H9 (cell line): ENCODE results near the gene CIT. TPM values are rescaled to one million over a fixed set of nuclear protein-coding genes. Genes with fewer than 3 reads are reported as not detected.

ENCODE experiments used
- DNase-seq: peaks from one replicate; pipeline ENCODE4 v3.0.0-alpha.2; 2017
- H2AFZ ChIP-seq: one replicate; pipeline ENCODE4 v1.6.1; 2013; ENCODE audit warnings: mild to moderate bottlenecking, low read length, control low read depth, moderate library complexity
- H2AK5ac ChIP-seq: 2 replicates; pipeline ENCODE4 v1.6.1; 2013; ENCODE audit warnings: low read length, control low read depth, mixed read lengths; ENCODE audit not compliant: insufficient read length
- H2BK120ac ChIP-seq: one replicate; pipeline ENCODE4 v1.6.1; 2013; ENCODE audit warnings: low read depth, mild to moderate bottlenecking, low read length, control low read depth, inconsistent platforms; ENCODE audit not compliant: poor library complexity, severe bottlenecking
- H2BK12ac ChIP-seq: 2 replicates; pipeline ENCODE4 v1.6.1; 2013; ENCODE audit warnings: low read length, control low read depth, mixed read lengths, low read depth; ENCODE audit not compliant: insufficient read length
- H2BK15ac ChIP-seq: 2 replicates; pipeline ENCODE4 v1.6.1; 2013; ENCODE audit warnings: low read depth, low read length, control low read depth
- H2BK20ac ChIP-seq: one replicate; pipeline ENCODE4 v1.6.1; 2013; ENCODE audit warnings: low read depth, mild to moderate bottlenecking, low read length, control low read depth, inconsistent platforms; ENCODE audit not compliant: poor library complexity, severe bottlenecking
- H2BK5ac ChIP-seq: 2 replicates; pipeline ENCODE4 v1.6.1; 2013; ENCODE audit warnings: low read length, control low read depth, mixed read lengths; ENCODE audit not compliant: insufficient read length
- H3K14ac ChIP-seq: 2 replicates; pipeline ENCODE4 v1.6.1; 2013; ENCODE audit warnings: low read length, control low read depth; ENCODE audit not compliant: insufficient read depth
- H3K18ac ChIP-seq: 2 replicates; pipeline ENCODE4 v1.6.1; 2013; ENCODE audit warnings: low read depth, mild to moderate bottlenecking, mixed read lengths, low read length, control low read depth; ENCODE audit not compliant: insufficient read length
- H3K23ac ChIP-seq: 2 replicates; pipeline ENCODE4 v1.6.1; 2013; ENCODE audit warnings: low read length, control low read depth, mixed read lengths, low read depth; ENCODE audit not compliant: insufficient read length
- H3K23me2 ChIP-seq: 2 replicates; pipeline ENCODE4 v1.6.1; 2013; ENCODE audit warnings: low read depth, mild to moderate bottlenecking, mixed read lengths, low read length, control low read depth; ENCODE audit not compliant: insufficient read length, poor library complexity, severe bottlenecking
- H3K27ac ChIP-seq: 2 replicates; pipeline ENCODE4 v1.5.1; 2013; ENCODE audit warnings: low read length, control low read depth, mixed read lengths, low read depth; ENCODE audit not compliant: insufficient read length
- H3K27me3 ChIP-seq: 2 replicates; pipeline ENCODE4 v1.6.1; 2013; ENCODE audit warnings: low read length, control low read depth, inconsistent platforms; ENCODE audit not compliant: insufficient read depth
- H3K4ac ChIP-seq: 2 replicates; pipeline ENCODE4 v1.6.1; 2013; ENCODE audit warnings: low read depth, mild to moderate bottlenecking, control low read depth, inconsistent platforms, low read length, moderate library complexity
- H3K4me1 ChIP-seq: 2 replicates; pipeline ENCODE4 v1.6.1; 2013; ENCODE audit warnings: low read length, control low read depth, inconsistent platforms; ENCODE audit not compliant: insufficient read depth
- H3K4me2 ChIP-seq: 2 replicates; pipeline ENCODE4 v1.6.1; 2013; ENCODE audit warnings: low read length, control low read depth, mixed read lengths; ENCODE audit not compliant: insufficient read length, insufficient read depth
- H3K56ac ChIP-seq: 2 replicates; pipeline ENCODE4 v1.6.1; 2013; ENCODE audit warnings: low read depth, mild to moderate bottlenecking, mixed read lengths, low read length, control low read depth; ENCODE audit not compliant: insufficient read length
- H3K79me1 ChIP-seq: 2 replicates; pipeline ENCODE4 v1.6.1; 2013; ENCODE audit warnings: low read depth, mild to moderate bottlenecking, moderate library complexity, low read length, control low read depth, inconsistent platforms; ENCODE audit not compliant: insufficient read depth, poor library complexity, severe bottlenecking
- H3K79me2 ChIP-seq: 2 replicates; pipeline ENCODE4 v1.6.1; 2013; ENCODE audit warnings: low read length, control low read depth, inconsistent platforms; ENCODE audit not compliant: insufficient read depth
- H3K9ac ChIP-seq: 2 replicates; pipeline ENCODE4 v1.6.1; 2013; ENCODE audit warnings: low read length, control low read depth, mixed read lengths; ENCODE audit not compliant: insufficient read length; ENCODE audit errors: extremely low read depth
- H3K9me3 ChIP-seq: one replicate; pipeline ENCODE4 v1.6.1; 2013; ENCODE audit warnings: low read depth, low read length, inconsistent platforms; ENCODE audit not compliant: control insufficient read depth
- H3T11ph ChIP-seq: one replicate; pipeline ENCODE4 v1.6.1; 2013; ENCODE audit warnings: mild to moderate bottlenecking, low read length, control low read depth, inconsistent platforms
- H4K20me1 ChIP-seq: one replicate; pipeline ENCODE4 v1.6.1; 2013; ENCODE audit not compliant: control insufficient read depth, insufficient read length, insufficient read depth
- H4K5ac ChIP-seq: 2 replicates; pipeline ENCODE4 v1.6.1; 2013; ENCODE audit warnings: low read depth, mild to moderate bottlenecking, mixed read lengths, low read length, control low read depth; ENCODE audit not compliant: insufficient read length
- H4K8ac ChIP-seq: replicated peaks from 2 replicates; pipeline ENCODE4 v1.6.1; 2013; ENCODE audit warnings: low read length, control low read depth, mixed read lengths, low read depth; ENCODE audit not compliant: insufficient read length
- H4K91ac ChIP-seq: 2 replicates; pipeline ENCODE4 v1.6.1; 2013; ENCODE audit warnings: low read depth, mild to moderate bottlenecking, moderate library complexity, mixed read lengths, low read length, control low read depth; ENCODE audit not compliant: insufficient read length
- H3K27ac Mint-ChIP-seq, 3 experiments: 2 replicates in 2 of 3; 3 replicates in 1 of 3; pipeline ENCODE4 v1.8.0; 2020 to 2021; ENCODE audit warnings: mixed read lengths in 3 of 3, mild to moderate bottlenecking in 1 of 3, moderate library complexity in 1 of 3
- H3K27me3 Mint-ChIP-seq: 2 replicates; pipeline ENCODE4 v1.8.0; 2021; ENCODE audit warnings: low read depth, mild to moderate bottlenecking, moderate library complexity, mixed read lengths
- H3K36me3 Mint-ChIP-seq, 3 experiments: 2 replicates in 2 of 3; 3 replicates in 1 of 3; pipeline ENCODE4 v1.8.0; 2020 to 2021; ENCODE audit warnings: low read depth in 3 of 3, mixed read lengths in 3 of 3; ENCODE audit not compliant: insufficient read depth in 1 of 3
- H3K4me1 Mint-ChIP-seq, 2 experiments: 2 replicates each; pipeline ENCODE4 v1.8.0; 2020; ENCODE audit warnings: mixed read lengths in 2 of 2
- H3K4me3 Mint-ChIP-seq, 2 experiments: 2 replicates in 1 of 2; 3 replicates in 1 of 2; pipeline ENCODE4 v1.8.0; 2020 to 2021; ENCODE audit warnings: mild to moderate bottlenecking in 2 of 2, mixed read lengths in 2 of 2, moderate library complexity in 1 of 2
- H3K9me3 Mint-ChIP-seq, 2 experiments: 2 replicates in 1 of 2; 3 replicates in 1 of 2; pipeline ENCODE4 v1.8.0; 2020; ENCODE audit warnings: mild to moderate bottlenecking in 2 of 2, mixed read lengths in 2 of 2, moderate library complexity in 1 of 2
- CTCF ChIP-seq: fragments of 200-600 bp; sonication (generic); conservative IDR thresholded peaks from 3 replicates; pipeline ENCODE4 v1.8.0; 2021; ENCODE audit warnings: antibody characterized with exemption, mild to moderate bottlenecking
- WGBS: extraction: QIAGEN DNeasy Blood & Tissue Kit; methylation state at CpG from one replicate; pipeline ENCODE4 v1.1.7; 2013; ENCODE audit warnings: missing lambda C conversion rate, low lambda C conversion rate, mixed read lengths; ENCODE audit not compliant: insufficient read length; ENCODE audit errors: extremely low coverage; 5-methylcytosine and 5-hydroxymethylcytosine counted together
- total RNA-seq: library from RNA; stranded (reverse); gene quantifications from 2 replicates; pipeline ENCODE4 v1.2.1, GENCODE V29; 2021

CIT gene
- total RNA-seq, 1 experiment from 2014 or later = 55.3 TPM

GRCh38 chr12:119808441-119808840 lies 68.7 kb downstream of the CIT start:
- H3K27me3 ChIP-seq = no peaks in the 10 kb centered on the region
- no peak overlapping the region for H4K5ac ChIP-seq
- no peaks in the 10 kb centered on the region; the same call in 1 of the 2 replicates for H3K79me2 ChIP-seq
- Mint-ChIP-seq H3K27ac (no peak overlapping the region), H3K4me3 (no peak overlapping the region), H3K4me1 (peaks cover 13 to 16% of the 10 kb centered on the region in 2 experiments), H3K36me3 (peaks cover 30 to 48% (median 48%) of the 10 kb centered on the region in 3 experiments), H3K27me3 (no peaks in the 10 kb centered on the region), H3K9me3 (peaks cover 10 to 17% of the 10 kb centered on the region in 2 experiments; a peak in 3 of 5 replicates)
- no peak overlapping the region for H3K14ac ChIP-seq
- H3K23ac ChIP-seq = no peak overlapping the region
- no peak overlapping the region for H4K8ac ChIP-seq
- WGBS = no CpG with 5 or more reads among the region's 6 CpGs
- H3K18ac ChIP-seq = no peak overlapping the region
- no peak overlapping the region for H2BK120ac ChIP-seq
- H2BK20ac ChIP-seq = no peak overlapping the region
- TF ChIP-seq CTCF = no peak
- no peak overlapping the region for H3K56ac ChIP-seq
- 0 out of 2 replicates have a peak, but pooled peaks cover 4% of the 10 kb centered on the region for H3K4me1 ChIP-seq
- H3K79me1 ChIP-seq = no peaks in the 10 kb centered on the region
- H3K4me2 ChIP-seq = no peak overlapping the region
- no peak overlapping the region for H2AFZ ChIP-seq
- peaks cover under 1% of the 10 kb centered on the region for H3K23me2 ChIP-seq
- H3T11ph ChIP-seq = no peak overlapping the region
- H2BK5ac ChIP-seq = no peak overlapping the region
- no peak overlapping the region for H2AK5ac ChIP-seq
- no peak for DNase-seq
- no peak overlapping the region for H3K27ac ChIP-seq
- H3K4ac ChIP-seq = no peak overlapping the region
- H3K9me3 ChIP-seq = no peaks in the 10 kb centered on the region
- H4K91ac ChIP-seq = no peak overlapping the region
- no peak overlapping the region for H2BK15ac ChIP-seq
- H2BK12ac ChIP-seq = no peak overlapping the region
- H4K20me1 ChIP-seq = no peaks in the 10 kb centered on the region
- no peak overlapping the region for H3K9ac ChIP-seq
